Measurements from ENCODE around the gene PELI2.

PELI2 gene, protein sequence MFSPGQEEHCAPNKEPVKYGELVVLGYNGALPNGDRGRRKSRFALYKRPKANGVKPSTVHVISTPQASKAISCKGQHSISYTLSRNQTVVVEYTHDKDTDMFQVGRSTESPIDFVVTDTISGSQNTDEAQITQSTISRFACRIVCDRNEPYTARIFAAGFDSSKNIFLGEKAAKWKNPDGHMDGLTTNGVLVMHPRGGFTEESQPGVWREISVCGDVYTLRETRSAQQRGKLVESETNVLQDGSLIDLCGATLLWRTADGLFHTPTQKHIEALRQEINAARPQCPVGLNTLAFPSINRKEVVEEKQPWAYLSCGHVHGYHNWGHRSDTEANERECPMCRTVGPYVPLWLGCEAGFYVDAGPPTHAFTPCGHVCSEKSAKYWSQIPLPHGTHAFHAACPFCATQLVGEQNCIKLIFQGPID

DNA sequence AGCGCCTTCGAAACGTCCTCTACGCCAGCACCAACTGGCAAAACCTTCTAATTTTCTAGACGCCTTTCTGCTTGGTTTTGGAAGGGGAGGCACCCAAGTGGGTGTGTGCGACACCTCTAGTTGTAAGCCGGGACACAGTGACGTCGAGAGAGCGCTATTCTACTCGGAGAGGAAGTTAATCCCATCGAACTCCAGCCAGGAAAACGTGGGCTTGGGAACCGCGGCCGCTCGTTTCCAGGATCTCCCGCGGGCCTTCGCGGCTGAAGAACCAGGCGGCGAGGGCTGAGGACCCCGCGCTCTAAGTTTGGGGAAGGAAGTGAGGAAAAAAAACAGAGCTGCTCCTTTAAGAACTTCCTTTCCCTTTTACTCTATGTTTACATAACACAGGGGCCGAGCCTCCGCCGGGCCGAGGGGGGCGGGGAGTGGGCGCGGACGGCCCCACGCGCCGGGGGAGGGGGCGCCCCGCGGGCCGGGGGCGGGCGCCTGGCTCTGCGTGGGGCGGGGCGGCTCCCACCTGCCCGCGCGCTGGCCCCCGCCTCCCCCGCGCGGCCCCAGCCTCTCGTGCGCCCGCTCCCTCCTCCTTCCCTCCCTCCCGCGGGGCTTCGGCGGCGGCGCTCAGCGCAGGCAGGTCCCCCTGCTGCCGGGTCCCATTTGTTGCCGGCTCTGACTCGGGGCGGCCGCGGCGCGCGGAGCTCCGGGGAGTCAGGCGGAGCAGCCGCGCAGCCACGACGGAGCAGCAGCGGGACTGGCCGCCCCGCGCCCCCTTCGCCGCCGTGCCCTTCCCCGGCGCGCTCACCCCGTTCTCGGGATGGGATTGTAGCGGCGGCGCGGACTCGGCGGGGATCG is at the start of gene PELI2:
Gene PELI2 (plus strand): TSS at position 647 of the 846 bp plus-strand sequence. CDS start 250 bp downstream, outside the sequence.
- DNase-seq: peak; percentile 86

DNA sequence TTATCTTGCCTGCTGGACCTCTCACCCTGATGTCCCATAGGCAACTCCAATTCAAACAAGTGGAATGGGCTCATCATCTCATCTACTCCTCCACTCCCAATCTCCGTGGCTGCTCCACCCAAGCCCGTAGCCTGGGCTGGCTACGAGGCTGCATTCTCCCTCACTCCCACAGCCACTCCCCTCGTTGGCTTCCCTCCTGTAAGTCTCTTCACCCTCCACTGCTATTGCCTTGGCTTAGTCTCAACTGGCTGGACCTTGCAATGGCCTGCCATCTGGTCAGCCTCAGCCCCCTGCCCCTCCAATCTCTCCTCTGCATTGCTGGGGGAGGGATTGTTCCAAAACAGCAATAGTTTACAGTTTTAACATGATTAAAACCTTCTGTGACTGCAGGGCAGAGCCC is 44.4 kb upstream of the PELI2 start:
- DNase-seq: no peak

DNA sequence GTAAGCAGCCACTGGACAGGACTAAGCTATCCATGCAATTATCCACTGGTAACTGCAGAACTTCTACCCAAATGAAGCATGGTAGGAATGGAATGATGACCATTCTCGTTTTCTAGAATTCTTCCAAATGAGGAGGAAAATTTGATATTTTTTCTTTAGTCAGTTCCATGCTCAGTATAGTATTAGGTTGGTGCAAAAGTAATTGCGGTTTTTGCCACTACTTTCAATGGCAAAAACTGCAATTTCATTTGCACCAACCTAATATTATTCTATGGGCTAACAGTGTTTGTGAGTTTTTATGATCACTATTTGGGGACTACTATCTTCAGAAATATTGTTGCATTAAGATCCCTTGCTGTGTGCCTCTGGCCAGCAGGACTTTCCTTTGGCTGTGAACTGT is 42.9 kb upstream of the PELI2 start:
- no peak for DNase-seq

DNA sequence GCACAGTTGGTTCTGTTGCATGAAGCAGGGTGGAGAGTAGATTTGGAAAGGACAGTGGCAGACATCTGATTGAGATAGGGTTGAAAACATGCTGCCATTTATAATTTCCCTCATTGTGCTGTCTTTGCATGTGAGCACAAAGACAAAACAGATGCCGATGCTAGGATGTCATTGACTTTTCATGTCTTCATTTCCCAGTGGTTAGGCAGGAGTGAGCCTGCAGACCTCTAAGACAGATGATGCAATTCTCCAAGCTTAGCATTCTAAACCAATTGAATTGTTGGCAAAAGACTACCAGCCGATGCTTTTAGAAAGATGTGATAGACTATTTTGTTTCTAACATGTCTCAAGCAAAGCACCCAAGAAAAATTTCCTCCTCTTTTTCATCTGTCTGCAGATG is 37.1 kb upstream of the PELI2 start:
- DNase-seq: no peak

DNA sequence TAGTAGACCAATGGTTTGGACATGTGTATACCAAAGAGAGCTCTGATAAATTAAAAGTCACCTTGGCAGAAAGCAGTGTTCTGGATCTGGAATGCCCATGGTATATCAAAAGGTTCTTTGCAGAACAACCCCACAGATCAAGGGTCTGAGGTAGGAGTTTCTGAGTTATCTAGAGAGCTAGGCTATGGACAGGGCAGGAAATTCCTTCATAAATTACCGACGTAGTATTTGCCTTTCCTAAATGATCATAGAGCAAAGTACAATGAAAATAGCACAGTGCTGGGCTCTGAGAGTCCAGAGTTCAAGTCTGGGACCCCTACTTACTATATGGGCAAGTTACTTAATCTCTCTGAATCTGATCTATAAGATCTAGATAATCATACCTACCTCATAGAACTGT is 35.3 kb upstream of the PELI2 start:
- no peak for DNase-seq

DNA sequence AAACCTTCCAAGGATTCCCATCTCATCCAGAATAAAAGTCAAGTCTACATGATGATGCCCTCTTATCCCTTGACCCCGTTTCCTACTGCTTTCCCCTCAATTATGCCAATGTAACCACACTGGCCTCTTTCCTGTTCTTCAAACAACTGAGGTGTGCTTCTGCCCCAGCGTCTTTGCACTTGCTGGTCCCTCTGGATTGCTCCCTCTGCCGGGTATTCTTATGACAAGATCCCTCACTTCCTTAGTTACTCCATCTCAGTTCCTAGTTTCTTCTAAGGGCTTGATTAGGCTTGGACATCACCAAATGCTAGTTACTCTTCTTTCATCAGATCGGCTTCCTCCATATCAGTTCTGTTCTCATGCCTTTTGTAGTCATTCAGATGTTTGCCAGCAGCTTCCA is 32.7 kb upstream of the PELI2 start:
- DNase-seq: no peak

DNA sequence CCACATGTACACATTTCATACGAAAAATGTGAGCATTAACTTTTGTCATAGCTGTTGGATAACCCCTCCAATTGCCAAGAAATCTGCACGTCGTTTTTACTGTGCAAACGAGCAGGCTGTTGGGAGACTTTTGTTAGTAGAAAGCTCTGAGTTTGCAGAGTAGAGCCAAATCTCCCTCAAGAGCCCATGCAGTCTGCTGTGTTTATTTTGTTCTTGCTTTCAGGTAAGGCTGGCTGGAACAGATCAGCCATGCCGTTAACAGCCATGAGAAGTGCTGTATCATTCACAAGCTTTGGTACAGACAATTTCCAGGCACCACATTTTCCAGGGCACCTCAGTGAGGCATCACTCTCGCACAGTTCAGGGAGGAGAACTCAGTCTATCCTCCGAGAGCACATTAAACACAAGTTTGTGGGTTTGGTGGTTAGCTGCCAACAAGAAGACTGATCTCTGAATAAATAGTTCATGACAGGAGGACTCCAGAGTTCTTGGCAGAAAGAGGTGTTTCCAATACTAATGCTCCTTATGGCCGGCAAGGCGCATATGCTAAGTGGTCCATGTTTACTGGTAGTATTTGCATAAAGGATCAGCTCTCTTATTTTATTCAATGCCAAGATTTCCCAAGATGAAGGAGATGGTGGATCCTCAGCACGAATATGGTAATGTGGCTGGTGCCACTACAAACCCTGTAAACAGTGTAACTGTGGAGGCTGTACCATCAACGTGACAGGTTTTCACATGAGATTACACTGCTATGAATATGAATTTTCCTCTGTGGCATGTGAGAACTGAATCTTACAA is 30.3 kb upstream of the PELI2 start:
- peak; percentile 46 for DNase-seq

DNA sequence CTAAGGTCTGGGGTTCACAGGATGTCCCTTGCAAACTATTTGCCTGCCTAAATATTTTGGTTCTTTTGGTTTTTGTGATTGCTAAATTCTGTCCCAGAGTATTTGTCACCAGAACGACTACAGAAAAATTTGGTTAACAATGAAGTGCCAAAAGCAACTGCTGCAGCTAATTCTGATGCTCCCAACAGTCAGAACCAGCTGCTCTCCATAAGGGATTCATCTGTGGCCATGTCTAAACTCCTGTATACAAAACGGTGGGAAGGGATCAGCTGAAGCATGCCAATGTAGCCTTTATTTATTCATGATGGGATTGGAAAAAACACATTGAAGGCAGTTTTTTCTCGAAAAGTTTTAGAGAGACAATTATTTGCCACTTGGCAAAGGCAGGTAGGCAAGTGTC is 29.3 kb upstream of the PELI2 start:
- DNase-seq: no peak

DNA sequence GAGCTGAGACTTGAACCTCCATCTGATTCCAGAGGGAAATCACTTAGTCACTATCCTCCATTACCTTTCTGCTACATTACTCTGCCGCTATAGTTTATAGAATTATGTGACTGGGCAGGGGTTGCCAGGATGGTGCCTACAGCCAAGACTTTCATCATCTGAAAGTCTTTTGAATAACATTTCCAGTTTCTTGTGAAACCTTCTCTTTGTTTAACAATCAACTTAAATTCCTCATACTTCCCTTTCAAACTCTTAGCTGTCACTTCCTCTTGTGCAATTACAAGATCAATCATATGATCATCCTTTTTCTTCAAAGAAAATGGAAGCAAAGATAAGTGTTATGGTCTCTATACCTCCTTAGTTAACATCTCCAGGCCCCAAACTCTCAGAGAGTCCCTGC is 25.4 kb upstream of the PELI2 start:
- no peak for DNase-seq

DNA sequence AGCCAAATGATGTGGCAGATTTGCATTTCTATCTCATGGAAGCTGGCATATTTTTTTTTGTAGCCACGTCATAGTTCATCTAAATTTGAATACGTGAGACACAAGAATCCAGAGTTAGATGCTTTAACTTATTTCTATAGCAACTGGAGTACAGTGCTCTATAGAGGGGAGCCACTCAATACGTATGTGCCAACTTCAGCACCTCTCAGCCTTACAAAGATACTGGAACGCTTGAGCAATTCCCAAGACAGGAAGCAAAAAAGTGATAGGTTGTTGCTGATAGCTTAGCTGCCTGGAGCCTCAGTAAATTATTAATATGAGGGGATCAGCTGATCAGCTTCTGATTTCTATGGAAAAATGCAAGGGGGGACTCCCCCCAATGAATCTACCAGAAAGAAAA is 24.1 kb upstream of the PELI2 start:
- DNase-seq: no peak

DNA sequence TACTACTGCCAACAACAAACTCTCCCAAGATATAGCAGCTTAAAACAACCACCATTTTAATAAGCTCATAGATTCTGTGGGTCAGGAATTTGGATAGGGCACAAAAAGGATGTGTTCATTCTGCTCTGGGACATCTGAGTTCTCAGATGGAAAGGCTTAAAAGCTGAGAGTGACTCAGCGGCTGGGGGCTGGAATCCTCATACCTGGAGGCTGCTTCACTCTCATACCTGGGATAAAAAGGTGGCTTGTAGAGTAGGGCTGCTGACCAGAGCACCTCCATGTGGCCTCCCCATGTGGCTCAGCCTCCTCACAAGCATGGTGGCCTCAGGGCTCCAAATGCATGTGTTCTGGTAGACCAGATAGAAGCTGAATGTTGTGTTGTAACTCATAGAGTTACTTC is 20.2 kb upstream of the PELI2 start:
- no peak for DNase-seq

DNA sequence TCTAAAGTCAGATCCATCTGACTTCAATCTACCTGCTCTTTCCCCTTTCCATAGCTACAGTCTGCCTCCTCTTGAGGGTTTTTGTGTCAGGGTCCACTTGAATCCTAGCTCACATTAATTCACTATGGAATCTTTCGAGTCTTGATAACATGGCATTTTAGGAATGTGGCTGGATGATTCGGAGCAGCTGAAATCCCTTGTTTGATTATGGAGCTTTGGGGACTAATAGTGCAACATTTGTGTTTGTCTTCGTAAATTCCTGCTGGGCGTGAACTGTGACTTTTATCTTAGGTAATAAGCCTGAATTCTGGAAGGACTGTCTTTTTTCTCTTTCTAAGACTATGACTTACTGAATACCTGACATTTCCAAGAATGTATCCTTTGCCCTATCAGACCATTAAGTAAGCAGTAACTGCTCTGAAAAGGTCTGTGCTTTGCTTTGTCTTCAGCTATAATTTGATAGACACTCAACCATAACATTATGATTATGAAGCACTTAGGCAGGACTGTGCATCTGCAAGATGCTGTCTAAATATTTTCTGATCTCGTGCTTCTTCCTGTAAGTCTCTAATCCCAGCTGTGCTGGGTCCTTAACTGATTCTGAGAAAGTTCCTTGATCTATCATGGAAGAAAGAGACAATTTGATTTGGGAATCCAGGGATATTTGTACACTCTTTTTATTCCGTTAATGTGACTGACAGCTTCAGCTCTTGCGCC is 19.0 kb upstream of the PELI2 start:
- no peak for DNase-seq

DNA sequence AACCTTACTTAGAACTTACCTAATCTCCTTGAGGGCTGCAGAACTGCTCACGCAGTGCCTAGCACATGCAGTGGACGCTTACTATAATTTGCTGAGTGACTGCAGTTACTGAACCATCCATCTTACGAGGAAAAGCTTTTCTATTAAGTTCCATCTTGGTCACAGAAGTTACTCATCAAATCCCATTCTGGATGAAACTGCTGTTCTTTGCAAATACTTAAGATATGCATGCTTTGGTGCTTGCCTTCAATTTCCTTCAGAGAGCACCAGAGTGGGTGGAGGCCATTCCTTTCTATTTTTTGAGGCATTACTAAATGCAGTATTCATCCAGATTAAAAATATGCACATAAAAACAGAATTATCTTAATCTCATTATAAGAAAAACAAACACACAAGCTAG is 17.7 kb upstream of the PELI2 start:
- no peak for DNase-seq

DNA sequence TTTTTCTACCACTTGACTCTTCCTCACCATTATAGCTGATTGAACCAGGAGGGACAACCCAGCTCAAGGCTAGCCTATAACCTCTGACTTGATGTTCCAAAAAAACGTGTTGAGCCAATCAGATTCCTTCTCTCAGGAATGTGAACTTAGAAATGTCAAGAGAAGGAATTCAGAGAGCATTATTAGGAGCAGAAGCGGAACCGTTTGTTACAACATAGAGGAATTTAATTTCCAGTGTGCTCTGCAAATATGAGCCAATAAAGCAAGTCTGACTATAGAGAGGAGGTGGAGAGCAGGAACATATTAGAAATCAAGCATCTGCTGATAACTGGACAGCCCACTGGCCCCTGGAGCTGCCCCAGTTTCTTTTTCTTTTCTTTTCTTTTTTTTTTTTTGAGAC is 15.3 kb upstream of the PELI2 start:
- DNase-seq: no peak

DNA sequence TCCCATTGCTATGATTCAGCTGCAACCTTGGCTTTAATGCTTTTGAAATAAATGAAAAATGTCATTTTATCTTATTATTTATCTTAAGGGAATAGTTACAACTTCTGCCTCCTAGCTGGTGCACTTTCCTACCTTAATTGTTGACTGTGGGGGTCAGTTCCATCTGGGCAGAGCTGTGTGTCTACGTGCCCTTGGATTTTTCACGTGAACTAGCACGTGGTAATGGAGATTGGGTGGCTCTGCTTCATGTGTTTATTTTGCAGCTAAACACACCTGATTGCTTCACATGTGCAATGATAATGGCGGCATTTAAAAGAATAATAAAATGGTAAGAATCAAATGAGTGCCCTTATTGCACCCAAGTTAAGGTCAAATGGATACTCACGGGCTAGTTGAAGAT is 10.6 kb upstream of the PELI2 start:
- no peak for DNase-seq

DNA sequence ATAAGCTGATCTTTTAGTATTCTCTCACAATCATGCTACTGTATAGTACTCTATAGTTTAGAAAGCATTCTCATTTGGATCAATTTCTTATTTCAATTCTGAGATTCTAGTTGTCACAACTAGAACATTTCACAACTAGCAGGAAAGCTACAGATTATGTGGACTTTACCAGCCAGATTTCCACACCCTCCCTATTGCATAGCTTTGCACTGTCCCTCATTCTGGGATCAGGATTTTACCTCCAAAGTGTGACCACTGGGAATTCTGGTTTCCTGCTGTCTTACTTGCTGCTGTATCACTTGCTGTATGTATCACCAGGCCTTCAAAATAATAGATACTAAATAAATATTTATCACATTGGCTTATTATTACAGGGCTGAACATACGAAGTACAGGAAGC is 10.2 kb upstream of the PELI2 start:
- DNase-seq: no peak

DNA sequence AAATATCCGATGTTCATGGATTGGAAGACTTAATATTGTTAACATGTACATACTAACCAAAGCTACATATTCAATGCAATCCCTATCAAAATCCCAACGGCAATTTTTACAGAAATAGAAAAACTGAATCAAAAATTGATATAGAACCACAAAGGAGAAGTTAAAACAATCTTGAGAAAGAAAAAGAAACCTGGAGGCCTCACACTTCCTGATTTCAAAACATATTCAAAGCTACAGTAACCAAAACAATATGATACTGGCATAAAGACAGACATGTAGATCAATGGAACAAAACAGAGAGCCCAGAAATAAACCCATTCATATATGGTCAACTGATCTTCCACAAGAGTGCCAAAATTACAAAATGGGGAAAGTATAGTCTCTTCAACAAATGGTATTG is 5.4 kb upstream of the PELI2 start:
- no peak for DNase-seq

DNA sequence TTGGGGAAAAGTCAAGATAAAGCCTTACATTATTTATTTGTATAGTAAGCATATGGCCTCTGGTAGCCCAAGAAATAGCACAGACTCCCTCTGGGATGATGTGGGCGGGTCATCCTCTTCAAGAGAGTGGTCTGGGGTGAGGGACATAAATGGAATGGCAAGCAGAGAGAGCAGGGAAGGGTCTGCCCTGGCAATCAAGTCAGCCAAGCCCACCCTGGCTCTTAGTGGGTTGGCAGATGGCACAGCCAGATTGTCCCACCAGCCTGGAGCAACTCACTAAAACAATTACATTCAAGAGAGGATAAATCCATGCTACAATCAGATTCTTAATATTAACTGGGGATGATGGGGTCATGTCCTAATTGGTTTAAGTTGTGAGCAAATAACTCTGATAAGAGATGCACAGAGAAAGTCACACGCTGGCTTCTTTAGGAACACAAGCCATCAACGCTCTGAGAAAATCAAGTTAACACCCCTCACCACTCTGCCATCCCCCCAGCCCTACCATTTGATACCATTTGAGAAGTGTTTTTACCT is 2.8 kb upstream of the PELI2 start:
- no peak for DNase-seq

DNA sequence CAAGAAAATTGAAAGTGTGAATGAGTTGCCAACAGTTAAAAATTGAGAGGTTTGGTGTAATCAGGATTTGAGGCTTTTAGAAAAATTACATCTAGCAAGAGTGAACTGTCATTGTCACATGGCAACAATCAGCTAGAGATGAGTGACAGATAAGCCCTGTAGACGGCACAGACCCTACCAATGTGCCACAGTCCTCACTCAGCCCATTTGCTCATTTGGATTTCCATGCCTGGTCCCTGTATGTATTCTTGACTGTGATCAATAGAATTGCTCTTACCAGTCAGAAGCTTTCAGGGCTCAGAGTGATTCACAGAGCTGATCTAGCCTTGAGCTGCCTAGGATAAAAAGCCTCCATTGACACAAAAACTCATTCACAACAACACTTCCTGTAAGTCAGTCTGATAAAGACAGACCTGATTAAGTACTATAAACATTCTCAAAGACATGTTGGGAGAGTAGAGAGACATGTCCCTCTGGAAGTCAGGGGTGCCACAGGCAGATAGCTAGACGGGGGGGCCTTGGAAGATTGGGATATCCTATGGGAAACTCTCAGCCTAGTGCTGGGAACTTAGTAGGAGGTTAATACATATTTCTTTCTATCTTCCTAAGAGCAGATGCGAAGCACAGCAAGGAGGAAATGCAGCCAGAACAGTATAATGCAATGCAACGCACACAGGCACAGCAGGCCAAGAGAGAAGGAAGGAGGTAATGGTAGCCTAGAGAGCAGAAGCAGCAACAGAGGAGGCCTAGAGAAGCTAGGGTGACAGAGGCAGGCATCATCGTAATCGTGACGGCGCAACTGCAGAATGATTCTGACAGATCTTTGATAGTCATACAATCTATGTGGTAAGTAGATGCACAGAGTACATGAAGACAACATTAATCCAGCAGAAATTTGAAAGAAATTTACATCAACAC is 2.0 kb upstream of the PELI2 start:
- DNase-seq: no peak

DNA sequence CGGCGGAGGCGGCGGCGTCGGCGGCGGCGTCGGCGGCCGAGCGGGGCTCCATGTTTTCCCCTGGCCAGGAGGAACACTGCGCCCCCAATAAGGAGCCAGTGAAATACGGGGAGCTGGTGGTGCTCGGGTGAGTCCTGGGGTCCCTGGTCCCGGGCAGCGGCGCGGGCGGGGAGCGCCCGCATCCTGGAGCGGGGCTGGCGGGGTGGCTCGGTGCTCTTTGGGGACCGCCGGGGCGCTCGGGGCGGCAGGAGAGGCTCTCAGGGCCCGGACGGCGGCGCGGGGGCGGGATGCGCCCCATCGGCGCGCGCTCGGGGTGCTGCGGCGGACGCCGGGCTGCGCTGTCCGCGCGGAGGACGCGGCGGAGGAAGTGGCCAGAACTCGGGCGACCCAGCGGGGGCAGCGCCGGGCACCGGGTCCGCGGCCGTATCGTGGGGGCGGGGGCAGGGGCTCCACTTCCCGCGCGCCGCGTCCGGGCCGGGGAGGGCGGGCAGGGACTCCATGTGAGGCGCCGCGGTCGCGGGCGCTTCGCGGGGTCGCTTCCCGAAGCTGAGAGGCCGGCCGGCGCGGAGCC is 485 bp downstream of the PELI2 start:
- peak; percentile 58 for DNase-seq

Data from left hindlimb (tissue), 1 donor.